Prostate gland (tissue), 2 donors: Measurements from ENCODE around the gene STPG3. TPM values are rescaled to one million over a fixed set of nuclear protein-coding genes. Genes with fewer than 3 reads are reported as not detected.
A peak's percentile ranks its signal among the peaks of the same experiment; 100 is the strongest.

ENCODE experiments used
- DNase-seq: peaks from one replicate; pipeline ENCODE4 v3.0.0-alpha.2; 2019; ENCODE audit warnings: low spot score
- H3K27ac ChIP-seq, 2 donors: fragments of 200-600 bp; sonication (generic); 2 replicates each; pipeline ENCODE4 v1.5.1; 2017 to 2019
- H3K27me3 ChIP-seq: fragments of 200-600 bp; sonication (generic); replicated peaks from 2 replicates; pipeline ENCODE4 v1.5.1; 2019; ENCODE audit not compliant: insufficient read depth
- H3K36me3 ChIP-seq, 2 donors: fragments of 200-600 bp; sonication (generic); 1 replicate in 1 of 2; 2 replicates in 1 of 2; pipeline versions ENCODE4 v1.5.1 to v1.8.1; 2017 to 2019
- H3K4me1 ChIP-seq: fragments of 200-600 bp; sonication (generic); replicated peaks from 2 replicates; pipeline ENCODE4 v1.5.1; 2019
- H3K4me3 ChIP-seq, 2 donors: fragments of 200-600 bp; sonication (generic); 2 replicates each; pipeline ENCODE4 v1.5.1; 2017 to 2019
- H3K9me3 ChIP-seq: fragments of 200-600 bp; sonication (generic); 2 replicates; pipeline ENCODE4 v1.5.1; 2017
- CTCF ChIP-seq, 4 experiments: fragments of 200-600 bp in 2 of 4; fragments of 450-650 bp in 2 of 4; sonication (generic) in 2 of 4; IDR thresholded peaks; 1 replicate in 3 of 4; 2 replicates in 1 of 4; pipeline ENCODE4 v1.5.1; 2016 to 2019; ENCODE audit warnings: antibody characterized with exemption in 4 of 4, mild to moderate bottlenecking in 2 of 4, moderate library complexity in 2 of 4
- POLR2A ChIP-seq: fragments of 450-650 bp; IDR thresholded peaks from one replicate; pipeline ENCODE4 v1.6.1; 2016; ENCODE audit warnings: antibody characterized with exemption, mild to moderate bottlenecking
- POLR2AphosphoS5 ChIP-seq: sonication (generic); formaldehyde crosslinking; IDR thresholded peaks from one replicate; pipeline ENCODE4 v1.6.1; 2017; ENCODE audit warnings: antibody characterized with exemption
- WGBS: methylation state at CpG from one replicate; pipeline ENCODE4 v1.1.5; 2018; 5-methylcytosine and 5-hydroxymethylcytosine counted together
- intact Hi-C: fragments of 100-400 bp; cut with DNase I; formaldehyde crosslinking; loops from one replicate; pipeline ENCODE4 v1.14.2; 2022
- total RNA-seq, 2 donors: library from RNA; depleted of rRNA; stranded (reverse); fragments of >200 nt; gene quantifications; one replicate each; pipeline ENCODE4 v1.1.0, GENCODE V29; 2016

The STPG3 gene
- total RNA-seq, 2 donors from 2014 or later = 4.2 TPM; not detected in 1

GRCh38 chr9:137301081-137301947 is 50.2 kb downstream of the STPG3 start:
- WGBS = under 1% methylated on average over 57 of the region's 115 CpGs
- TF ChIP-seq POLR2AphosphoS5 (no peak), POLR2A (peak; percentile 11), CTCF (IDR thresholded peaks at IDR 0.05) (peak in 3 of 4 experiments; percentile 8 to 52 (median 29))
- Histone ChIP-seq H3K4me3 (peak overlapping the region; percentile 40 to 55), H3K27ac (peak overlapping the region; percentile 78 to 94), H3K27me3 (no peaks in the 10 kb centered on the region), H3K9me3 (no peaks in the 10 kb centered on the region), H3K36me3 (no peaks in the 10 kb centered on the region), H3K4me1 (peaks cover 35% of the 10 kb centered on the region)
- intact Hi-C loops = no loop called here
- peak; percentile 60 for DNase-seq

- no peaks in the 10 kb centered on the region for H3K9me3 ChIP-seq
- peak; percentile 94 for DNase-seq
- H3K4me1 ChIP-seq = peaks cover 36% of the 10 kb centered on the region
- under 1% methylated on average over 29 of the region's 60 CpGs for WGBS
- no peaks in the 10 kb centered on the region for H3K27me3 ChIP-seq
- TF ChIP-seq POLR2A (peak; percentile 88), CTCF (IDR thresholded peaks at IDR 0.05) (peak in 1 of 4 experiments; percentile 49), POLR2AphosphoS5 (peak; percentile 94)
- H3K36me3 ChIP-seq = no peaks in the 10 kb centered on the region
- H3K27ac ChIP-seq = peak within 1 kb of the TSS; percentile 92 to 94
- intact Hi-C loops = no loop called here
- H3K4me3 ChIP-seq = peak within 1 kb of the TSS; percentile 40 to 55
Observed at GRCh38 chr9:137302118-137302448, 51.0 kb downstream of the STPG3 start, which contains the start of gene NRARP. Gene NRARP, minus strand, starts transcription at chr9:137302271. Its CDS starts 343 bp downstream, at chr9:137301928.

GRCh38 chr9:137302449-137303150 is 51.5 kb downstream of the STPG3 start:
- peak overlapping the region; percentile 39 to 46 for H3K4me3 ChIP-seq
- 7% methylated on average over 57 of the region's 78 CpGs for WGBS
- H3K27me3 ChIP-seq = no peaks in the 10 kb centered on the region
- intact Hi-C loops = no loop called here
- no peaks in the 10 kb centered on the region for H3K36me3 ChIP-seq
- H3K27ac ChIP-seq = peak overlapping the region; percentile 92 to 93
- H3K9me3 ChIP-seq = no peaks in the 10 kb centered on the region
- H3K4me1 ChIP-seq = peaks cover 39% of the 10 kb centered on the region
- peak; percentile 9 to 69 (median 44) for TF ChIP-seq CTCF (IDR thresholded peaks at IDR 0.05)
- no peak for TF ChIP-seq POLR2AphosphoS5
- no peak for TF ChIP-seq POLR2A
- no peak for DNase-seq

Other genes with a start within 250 kb of the STPG3 start
- 10 to 100 TPM; 27.4 to 79.1 TPM for gene ABCA2, start 223.0 kb upstream of the STPG3 start, total RNA-seq
- under 1 TPM in 1 of 2 donors, not detected in 1; 0.57 TPM for gene FUT7, start 219.2 kb upstream of the STPG3 start, total RNA-seq
- 100 to 1,000 TPM; 384 to 427 TPM for gene NPDC1, start 205.1 kb upstream of the STPG3 start, total RNA-seq
- 10 to 100 TPM in 1 of 2 donors, 1 to 10 TPM in 1; 9.8 to 10.9 TPM for gene ENTPD2, start 197.2 kb upstream of the STPG3 start, total RNA-seq
- gene SAPCD2, start 180.7 kb upstream of the STPG3 start, total RNA-seq = 10 to 100 TPM in 1 of 2 donors, 1 to 10 TPM in 1; 7.2 to 17.2 TPM
- gene UAP1L1, start 173.8 kb upstream of the STPG3 start, total RNA-seq = 10 to 100 TPM in 1 of 2 donors, 1 to 10 TPM in 1; 8.2 to 19.9 TPM
- gene MAN1B1, start 164.3 kb upstream of the STPG3 start, total RNA-seq = 100 to 1,000 TPM in 1 of 2 donors, 10 to 100 TPM in 1; 67.4 to 107 TPM
- gene DPP7, start 136.6 kb upstream of the STPG3 start, total RNA-seq = 100 to 1,000 TPM; 147 to 235 TPM
- 1 to 10 TPM in 1 of 2 donors, under 1 TPM in 1; 0.59 to 1.8 TPM for gene GRIN1, start 112.1 kb upstream of the STPG3 start, total RNA-seq
- gene LRRC26, start 81.2 kb upstream of the STPG3 start, total RNA-seq = 100 to 1,000 TPM; 183 to 582 TPM
- gene TMEM210, start 79.2 kb upstream of the STPG3 start, total RNA-seq = 1 to 10 TPM in 1 of 2 donors, not detected in 1; 3.1 TPM
- 10 to 100 TPM; 32.5 to 64.5 TPM for gene ANAPC2, start 62.7 kb upstream of the STPG3 start, total RNA-seq
- gene SSNA1, start 62.6 kb upstream of the STPG3 start, total RNA-seq = 100 to 1,000 TPM; 114 to 124 TPM
- 10 to 100 TPM; 26.1 to 30.4 TPM for gene TPRN, start 50.5 kb upstream of the STPG3 start, total RNA-seq
- gene TMEM203, start 45.6 kb upstream of the STPG3 start, total RNA-seq = 10 to 100 TPM; 35.3 to 47.8 TPM
- 10 to 100 TPM; 18.5 to 31.9 TPM for gene NDOR1, start 45.6 kb upstream of the STPG3 start, total RNA-seq
- gene RNF208, start 29.0 kb upstream of the STPG3 start, total RNA-seq = 1 to 10 TPM; 3.8 to 6.2 TPM
- gene CYSRT1, start 26.1 kb upstream of the STPG3 start, total RNA-seq = 1 to 10 TPM; 2.7 to 4.9 TPM
- not detected for gene RNF224, start 23.8 kb upstream of the STPG3 start, total RNA-seq
- under 1 TPM in 1 of 2 donors, not detected in 1; 0.57 TPM for gene SLC34A3, start 20.4 kb upstream of the STPG3 start, total RNA-seq
- gene TUBB4B, start 10.0 kb upstream of the STPG3 start, total RNA-seq = 100 to 1,000 TPM; 279 to 484 TPM
- 10 to 100 TPM; 44.9 to 82.1 TPM for gene NELFB, start 4.0 kb downstream of the STPG3 start, total RNA-seq
- 1 to 10 TPM; 1.6 to 7.3 TPM for gene TOR4A, start 26.4 kb downstream of the STPG3 start, total RNA-seq
- 10 to 100 TPM; 22.4 to 24.3 TPM for gene NRARP, start 51.0 kb downstream of the STPG3 start, total RNA-seq
- 10 to 100 TPM; 32.6 to 44.8 TPM for gene EXD3, start 171.9 kb downstream of the STPG3 start, total RNA-seq
- gene NOXA1, start 172.1 kb downstream of the STPG3 start, total RNA-seq = 10 to 100 TPM in 1 of 2 donors, 1 to 10 TPM in 1; 7.5 to 17.1 TPM
- 1 to 10 TPM; 1.8 TPM for gene ENTPD8, start 190.1 kb downstream of the STPG3 start, total RNA-seq
- gene NSMF, start 208.0 kb downstream of the STPG3 start, total RNA-seq = 100 to 1,000 TPM in 1 of 2 donors, 10 to 100 TPM in 1; 42.4 to 128 TPM